Measurements from ENCODE around the gene RAB11FIP4. TPM values are rescaled to one million over a fixed set of nuclear protein-coding genes. Genes with fewer than 3 reads are reported as not detected.
A peak's percentile ranks its signal among the peaks of the same experiment; 100 is the strongest.

The RAB11FIP4 gene
- total and polyA plus RNA-seq, 2 of the 13 experiments (the other 11 are each of a cell fraction or from before 2014, with no cell fraction given): 28.0 to 89.3 TPM

DNA sequence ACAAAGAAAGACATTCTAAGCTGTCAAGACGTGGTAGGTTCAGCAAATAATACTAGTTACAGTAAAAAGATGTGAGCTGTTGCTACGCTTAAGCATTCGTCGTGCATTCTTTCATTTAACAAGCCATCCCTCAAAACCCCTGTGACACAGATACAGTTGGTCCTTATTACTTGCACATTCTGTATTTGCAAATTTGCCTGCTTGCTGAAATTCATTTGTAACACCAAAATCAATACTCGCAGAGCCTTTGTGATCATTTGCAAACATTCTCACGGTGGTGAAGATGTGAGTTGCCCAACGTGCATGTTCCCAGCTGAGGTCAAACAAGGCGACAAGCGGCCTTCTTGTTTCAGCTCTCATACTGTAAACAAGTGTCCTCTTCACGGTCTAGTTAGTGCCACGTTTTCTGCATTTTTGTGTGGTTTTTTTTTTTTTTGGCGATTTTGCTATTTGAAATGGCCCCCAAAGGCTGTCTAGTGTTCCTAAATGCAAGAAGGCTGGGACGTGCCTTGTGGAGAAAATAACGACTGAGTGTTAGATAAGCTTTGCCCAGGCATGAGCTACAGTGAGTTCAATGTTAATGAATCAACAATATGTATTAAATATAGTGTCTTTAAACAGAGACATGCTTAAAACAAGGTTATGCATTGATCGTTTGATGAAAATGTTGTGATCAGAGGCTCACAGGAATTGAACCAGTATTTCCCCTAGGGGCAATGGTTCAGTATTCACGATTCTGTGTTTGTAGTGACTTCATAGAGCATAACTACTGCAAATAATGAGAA, 84.1 kb downstream of the RAB11FIP4 start (continued):
- TF ChIP-seq, protein P1, sequence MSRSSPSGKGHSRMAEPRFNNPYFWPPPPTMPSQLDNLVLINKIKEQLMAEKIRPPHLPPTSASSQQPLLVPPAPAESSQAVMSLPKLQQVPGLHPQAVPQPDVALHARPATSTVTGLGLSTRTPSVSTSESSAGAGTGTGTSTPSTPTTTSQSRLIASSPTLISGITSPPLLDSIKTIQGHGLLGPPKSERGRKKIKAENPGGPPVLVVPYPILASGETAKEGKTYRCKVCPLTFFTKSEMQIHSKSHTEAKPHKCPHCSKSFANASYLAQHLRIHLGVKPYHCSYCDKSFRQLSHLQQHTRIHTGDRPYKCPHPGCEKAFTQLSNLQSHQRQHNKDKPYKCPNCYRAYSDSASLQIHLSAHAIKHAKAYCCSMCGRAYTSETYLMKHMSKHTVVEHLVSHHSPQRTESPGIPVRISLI (CRISPR knock-in tag; IDR thresholded peaks at IDR 0.05; ENCODE audit: borderline replicate concordance): peak; percentile 96
- TF ChIP-seq SP4 (CRISPR knock-in tag; IDR thresholded peaks at IDR 0.05): 0 out of 2 replicates have a peak, but pooled peaks have one; percentile 9
- TF ChIP-seq FOXA1 (IDR thresholded peaks at IDR 0.05): peak; percentile 83
- TF ChIP-seq FOXA1 (CRISPR knock-in tag; IDR thresholded peaks at IDR 0.05): peak; percentile 94
- TF ChIP-seq HNRNPK (IDR thresholded peaks at IDR 0.05; ENCODE audit: low read depth, low read length, poor library complexity, severe bottlenecking): no peak
- TF ChIP-seq NR3C1 (CRISPR knock-in tag; IDR thresholded peaks at IDR 0.05): no peak
- TF ChIP-seq SALL2 (CRISPR knock-in tag; IDR thresholded peaks at IDR 0.05): peak; percentile 24; the same call in 1 of the 2 replicates
- TF ChIP-seq ZNF775 (CRISPR knock-in tag; IDR thresholded peaks at IDR 0.05; ENCODE audit: borderline replicate concordance): peak; percentile 43; the same call in 1 of the 2 replicates
- peak; percentile 70; the same call in 1 of the 2 replicates for TF ChIP-seq ZNF124 (CRISPR knock-in tag; IDR thresholded peaks at IDR 0.05)
- TF ChIP-seq, protein P2, sequence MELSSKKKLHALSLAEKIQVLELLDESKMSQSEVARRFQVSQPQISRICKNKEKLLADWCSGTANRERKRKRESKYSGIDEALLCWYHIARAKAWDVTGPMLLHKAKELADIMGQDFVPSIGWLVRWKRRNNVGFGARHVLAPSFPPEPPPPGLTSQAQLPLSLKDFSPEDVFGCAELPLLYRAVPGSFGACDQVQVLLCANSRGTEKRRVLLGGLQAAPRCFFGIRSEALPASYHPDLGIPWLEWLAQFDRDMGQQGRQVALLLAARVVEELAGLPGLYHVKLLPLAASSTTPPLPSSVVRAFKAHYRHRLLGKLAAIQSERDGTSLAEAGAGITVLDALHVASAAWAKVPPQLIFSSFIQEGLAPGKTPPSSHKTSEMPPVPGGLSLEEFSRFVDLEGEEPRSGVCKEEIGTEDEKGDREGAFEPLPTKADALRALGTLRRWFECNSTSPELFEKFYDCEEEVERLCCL (CRISPR knock-in tag; IDR thresholded peaks at IDR 0.05; ENCODE audit: borderline replicate concordance): no peak
- TF ChIP-seq GTF3A (CRISPR knock-in tag; conservative IDR thresholded peaks at IDR 0.05): no peak
- TF ChIP-seq JUN (CRISPR knock-in tag; IDR thresholded peaks at IDR 0.05): no peak
- TF ChIP-seq TOPORS (CRISPR knock-in tag; IDR thresholded peaks at IDR 0.05): peak; percentile 93
- TF ChIP-seq ZFX (CRISPR knock-in tag; IDR thresholded peaks at IDR 0.05; ENCODE audit: low read depth): peak; percentile 64
- TF ChIP-seq, protein P3, sequence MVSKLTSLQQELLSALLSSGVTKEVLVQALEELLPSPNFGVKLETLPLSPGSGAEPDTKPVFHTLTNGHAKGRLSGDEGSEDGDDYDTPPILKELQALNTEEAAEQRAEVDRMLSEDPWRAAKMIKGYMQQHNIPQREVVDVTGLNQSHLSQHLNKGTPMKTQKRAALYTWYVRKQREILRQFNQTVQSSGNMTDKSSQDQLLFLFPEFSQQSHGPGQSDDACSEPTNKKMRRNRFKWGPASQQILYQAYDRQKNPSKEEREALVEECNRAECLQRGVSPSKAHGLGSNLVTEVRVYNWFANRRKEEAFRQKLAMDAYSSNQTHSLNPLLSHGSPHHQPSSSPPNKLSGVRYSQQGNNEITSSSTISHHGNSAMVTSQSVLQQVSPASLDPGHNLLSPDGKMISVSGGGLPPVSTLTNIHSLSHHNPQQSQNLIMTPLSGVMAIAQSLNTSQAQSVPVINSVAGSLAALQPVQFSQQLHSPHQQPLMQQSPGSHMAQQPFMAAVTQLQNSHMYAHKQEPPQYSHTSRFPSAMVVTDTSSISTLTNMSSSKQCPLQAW (CRISPR knock-in tag; IDR thresholded peaks at IDR 0.05): peak; percentile 67
- TF ChIP-seq KDM1A (CRISPR knock-in tag; IDR thresholded peaks at IDR 0.05): peak; percentile 83
- TF ChIP-seq SNAPC2 (CRISPR knock-in tag; IDR thresholded peaks at IDR 0.05): peak; percentile 91; the same call in 1 of the 2 replicates
- TF ChIP-seq ATM (IDR thresholded peaks at IDR 0.05; ENCODE audit: borderline replicate concordance): no peak
- TF ChIP-seq ZNF143 (CRISPR knock-in tag; IDR thresholded peaks at IDR 0.05): no peak
- TF ChIP-seq ZNF20 (CRISPR knock-in tag; IDR thresholded peaks at IDR 0.05): no peak
- no peak for TF ChIP-seq EED (CRISPR knock-in tag; IDR thresholded peaks at IDR 0.05)
- TF ChIP-seq, protein P4, sequence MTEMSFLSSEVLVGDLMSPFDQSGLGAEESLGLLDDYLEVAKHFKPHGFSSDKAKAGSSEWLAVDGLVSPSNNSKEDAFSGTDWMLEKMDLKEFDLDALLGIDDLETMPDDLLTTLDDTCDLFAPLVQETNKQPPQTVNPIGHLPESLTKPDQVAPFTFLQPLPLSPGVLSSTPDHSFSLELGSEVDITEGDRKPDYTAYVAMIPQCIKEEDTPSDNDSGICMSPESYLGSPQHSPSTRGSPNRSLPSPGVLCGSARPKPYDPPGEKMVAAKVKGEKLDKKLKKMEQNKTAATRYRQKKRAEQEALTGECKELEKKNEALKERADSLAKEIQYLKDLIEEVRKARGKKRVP (CRISPR knock-in tag; IDR thresholded peaks at IDR 0.05): peak in 1 of 2 experiments; percentile 92; a peak in 2 of 4 replicates
- TF ChIP-seq ZSCAN21 (CRISPR knock-in tag; IDR thresholded peaks at IDR 0.05; ENCODE audit: borderline replicate concordance): 0 out of 2 replicates have a peak, but pooled peaks have one; percentile 58
- TF ChIP-seq ZNF432 (CRISPR knock-in tag; IDR thresholded peaks at IDR 0.05; ENCODE audit: borderline replicate concordance): no peak
- TF ChIP-seq ZNF468 (CRISPR knock-in tag; IDR thresholded peaks at IDR 0.05): no peak
- peak; percentile 80; the same call in 1 of the 2 replicates for TF ChIP-seq STAT5B (CRISPR knock-in tag; IDR thresholded peaks at IDR 0.05)

All from HepG2 (cell line).